Measurements from ENCODE around the gene GABRG3. TPM values are rescaled to one million over a fixed set of nuclear protein-coding genes. Genes with fewer than 3 reads are reported as not detected.

GABRG3 gene
- total RNA-seq, 3 donors from 2014 or later (not counting 1 experiment from before 2014, with no cell fraction given), result not detected

DNA sequence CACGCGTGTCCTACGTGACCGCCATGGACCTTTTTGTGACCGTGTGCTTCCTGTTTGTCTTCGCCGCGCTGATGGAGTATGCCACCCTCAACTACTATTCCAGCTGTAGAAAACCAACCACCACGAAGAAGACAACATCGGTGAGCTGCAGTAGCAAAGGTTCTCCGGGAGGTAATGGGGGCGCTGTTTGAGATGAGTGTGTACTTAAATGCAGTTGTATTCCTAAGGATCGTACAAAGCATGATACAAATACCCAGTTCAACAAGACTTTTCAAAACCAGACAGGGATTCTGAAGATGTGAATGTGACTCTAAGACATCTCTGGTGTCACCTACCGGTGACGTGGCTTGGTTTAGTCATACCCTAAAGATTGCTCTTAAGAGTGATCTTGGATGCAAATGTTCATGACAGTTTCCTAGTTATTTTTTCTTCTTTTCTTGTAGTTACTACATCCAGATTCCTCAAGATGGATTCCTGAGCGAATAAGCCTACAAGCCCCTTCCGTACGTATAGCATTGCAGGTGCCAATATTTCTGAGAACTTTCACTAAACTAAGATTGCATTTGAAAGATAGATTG, 556.6 kb downstream of the GABRG3 start:
- Histone ChIP-seq H3K27me3 (ENCODE audit: control insufficient read depth, insufficient read depth, low read length) (no peaks in the 10 kb centered on the region), H3K4me3 (ENCODE audit: low read length) (no peak overlapping the region), H3K36me3 (ENCODE audit: control insufficient read depth, insufficient read depth, low read length) (no peaks in the 10 kb centered on the region), H3K4me1 (ENCODE audit: control insufficient read depth, insufficient read depth, low read length) (no peaks in the 10 kb centered on the region), H3K9me3 (ENCODE audit: control insufficient read depth, insufficient read depth, low read length) (peaks cover 4% of the 10 kb centered on the region), H3K27ac (ENCODE audit: low read length) (no peak overlapping the region)
- H3K9me3 Mint-ChIP-seq, result peaks cover 15 to 22% of the 10 kb centered on the region in 2 donors
- H3K27me3 Mint-ChIP-seq (ENCODE audit: low read depth in 2 of 2), result no peaks in the 10 kb centered on the region
- no peak overlapping the region for H3K4me3 Mint-ChIP-seq
- no peak for TF ChIP-seq CTCF (IDR thresholded peaks at IDR 0.05)
- intact Hi-C loops (cut with micrococcal nuclease), result no loop called here
- ATAC-seq (no peak), DNase-seq (no peak)
- WGBS (ENCODE audit: insufficient coverage), result 87% methylated on average over 17 of the region's 18 CpGs
- H3K27ac Mint-ChIP-seq, result no peak overlapping the region
- no peaks in the 10 kb centered on the region for H3K4me1 Mint-ChIP-seq
- no peaks in the 10 kb centered on the region for H3K36me3 Mint-ChIP-seq

- no peaks in the 10 kb centered on the region for H3K4me1 ChIP-seq (ENCODE audit: control insufficient read depth, insufficient read depth, low read length)
- intact Hi-C loops (cut with micrococcal nuclease), result no loop called here
- H3K27ac ChIP-seq (ENCODE audit: low read length), result no peak overlapping the region
- H3K27me3 ChIP-seq (ENCODE audit: control insufficient read depth, insufficient read depth, low read length), result no peaks in the 10 kb centered on the region
- H3K4me1 Mint-ChIP-seq, result no peaks in the 10 kb centered on the region
- H3K36me3 Mint-ChIP-seq, result no peaks in the 10 kb centered on the region
- peaks cover 13% of the 10 kb centered on the region in 2 donors for H3K9me3 Mint-ChIP-seq
- H3K9me3 ChIP-seq (ENCODE audit: control insufficient read depth, insufficient read depth, low read length), result peaks cover 4% of the 10 kb centered on the region
- H3K36me3 ChIP-seq (ENCODE audit: control insufficient read depth, insufficient read depth, low read length), result no peaks in the 10 kb centered on the region
- H3K27ac Mint-ChIP-seq, result no peak overlapping the region
- TF ChIP-seq CTCF (IDR thresholded peaks at IDR 0.05), result no peak
- WGBS (ENCODE audit: insufficient coverage), result 86% methylated on average over 8 of the region's 8 CpGs
- H3K4me3 Mint-ChIP-seq, result no peak overlapping the region
- DNase-seq (no peak), ATAC-seq (no peak)
- H3K4me3 ChIP-seq (ENCODE audit: low read length), result no peak overlapping the region
- H3K27me3 Mint-ChIP-seq (ENCODE audit: low read depth in 2 of 2), result no peaks in the 10 kb centered on the region
Measured at GRCh38 chr15:27529399-27529798, 558.4 kb downstream of the GABRG3 start.

DNA sequence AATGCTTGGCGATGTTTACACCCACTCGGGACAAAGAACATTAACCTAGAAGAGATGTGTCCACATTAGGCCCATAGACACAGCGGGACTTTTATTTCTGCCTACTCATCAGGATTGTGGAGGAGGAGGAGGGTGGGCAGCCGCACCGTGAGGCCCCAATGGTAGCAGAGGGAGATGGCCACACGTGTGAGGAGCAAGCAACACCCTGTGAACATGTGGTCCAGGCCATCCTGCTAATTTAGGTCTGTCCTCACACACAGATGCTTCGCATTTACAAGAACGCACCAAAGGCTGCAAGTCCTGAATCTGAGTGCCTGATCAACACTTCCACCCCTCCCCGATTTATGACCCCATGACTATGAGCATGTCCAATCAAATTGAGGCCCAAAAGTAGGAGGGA, 560.0 kb downstream of the GABRG3 start:
- intact Hi-C loops (cut with micrococcal nuclease), result no loop called here
- no peak for TF ChIP-seq CTCF (IDR thresholded peaks at IDR 0.05)
- no peaks in the 10 kb centered on the region for H3K27me3 Mint-ChIP-seq (ENCODE audit: low read depth in 2 of 2)

GRCh38 chr15:27532358-27532757, 561.4 kb downstream of the GABRG3 start:
- no peak overlapping the region for H3K4me3 Mint-ChIP-seq
- peaks cover 7 to 12% of the 10 kb centered on the region in 2 donors for H3K9me3 Mint-ChIP-seq
- no peaks in the 10 kb centered on the region for H3K27me3 Mint-ChIP-seq (ENCODE audit: low read depth in 2 of 2)
- Histone ChIP-seq H3K27me3 (ENCODE audit: control insufficient read depth, insufficient read depth, low read length) (no peaks in the 10 kb centered on the region), H3K27ac (ENCODE audit: low read length) (no peak overlapping the region), H3K4me1 (ENCODE audit: control insufficient read depth, insufficient read depth, low read length) (no peaks in the 10 kb centered on the region), H3K4me3 (ENCODE audit: low read length) (no peak overlapping the region), H3K36me3 (ENCODE audit: control insufficient read depth, insufficient read depth, low read length) (no peaks in the 10 kb centered on the region), H3K9me3 (ENCODE audit: control insufficient read depth, insufficient read depth, low read length) (peaks cover 4% of the 10 kb centered on the region)
- H3K27ac Mint-ChIP-seq, result no peak overlapping the region
- TF ChIP-seq CTCF (IDR thresholded peaks at IDR 0.05), result no peak
- 97% methylated on average over 2 of the region's 3 CpGs for WGBS (ENCODE audit: insufficient coverage)
- no peak for ATAC-seq
- no peaks in the 10 kb centered on the region for H3K36me3 Mint-ChIP-seq
- intact Hi-C loops (cut with micrococcal nuclease), result no loop called here
- H3K4me1 Mint-ChIP-seq, result no peaks in the 10 kb centered on the region
- DNase-seq, result no peak

More for the DNA sequence above, 560.0 kb downstream of the GABRG3 start:
- Histone ChIP-seq H3K27me3 (ENCODE audit: control insufficient read depth, insufficient read depth, low read length) (no peaks in the 10 kb centered on the region), H3K36me3 (ENCODE audit: control insufficient read depth, insufficient read depth, low read length) (no peaks in the 10 kb centered on the region), H3K9me3 (ENCODE audit: control insufficient read depth, insufficient read depth, low read length) (peaks cover 4% of the 10 kb centered on the region), H3K27ac (ENCODE audit: low read length) (no peak overlapping the region), H3K4me3 (ENCODE audit: low read length) (no peak overlapping the region), H3K4me1 (ENCODE audit: control insufficient read depth, insufficient read depth, low read length) (no peaks in the 10 kb centered on the region)
- Mint-ChIP-seq H3K36me3 (no peaks in the 10 kb centered on the region), H3K4me3 (no peak overlapping the region), H3K9me3 (peaks cover 11 to 17% of the 10 kb centered on the region in 2 donors), H3K4me1 (no peaks in the 10 kb centered on the region), H3K27ac (no peak overlapping the region)
- no peak for ATAC-seq
- DNase-seq, result no peak
- 84% methylated on average over 9 of the region's 9 CpGs for WGBS (ENCODE audit: insufficient coverage)
